Measurements from ENCODE around the gene UBE3C.
"Not testable (repeated sequence)": the region's sequence is repeated elsewhere in the genome, so short reads cannot be mapped to it uniquely, and the experiment has no call there.

UBE3C gene

DNA sequence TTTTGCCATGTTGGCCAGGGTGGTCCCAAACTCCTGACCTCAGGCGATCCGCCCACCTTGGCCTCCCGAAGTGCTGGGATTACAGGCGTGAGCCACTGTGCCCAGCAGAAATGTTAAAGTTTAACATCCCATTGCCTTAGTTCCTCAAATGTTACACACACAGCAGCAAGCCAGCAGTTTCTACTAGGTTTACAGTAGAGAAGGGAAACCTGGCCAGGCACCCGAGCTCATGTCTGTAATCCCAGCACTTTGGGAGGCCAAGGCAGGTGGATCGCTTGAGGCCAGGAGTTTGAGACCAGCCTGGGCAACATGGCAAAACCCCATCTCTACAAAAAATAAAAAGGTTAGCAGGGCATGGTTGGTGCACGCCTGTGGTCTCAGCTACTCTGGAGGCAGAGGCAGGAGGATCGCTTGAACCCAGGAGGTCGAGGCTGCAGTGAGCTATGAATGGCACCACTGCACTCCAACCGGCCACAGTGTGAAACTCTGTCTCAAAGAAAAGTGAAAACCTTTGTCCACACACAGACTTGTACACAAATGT, 135.4 kb downstream of the UBE3C start:
- DNase-seq = not testable (repeated sequence)

GRCh38 chr7:157274991-157275427, 136.3 kb downstream of the UBE3C start:
- DNase-seq = no peak

DNA sequence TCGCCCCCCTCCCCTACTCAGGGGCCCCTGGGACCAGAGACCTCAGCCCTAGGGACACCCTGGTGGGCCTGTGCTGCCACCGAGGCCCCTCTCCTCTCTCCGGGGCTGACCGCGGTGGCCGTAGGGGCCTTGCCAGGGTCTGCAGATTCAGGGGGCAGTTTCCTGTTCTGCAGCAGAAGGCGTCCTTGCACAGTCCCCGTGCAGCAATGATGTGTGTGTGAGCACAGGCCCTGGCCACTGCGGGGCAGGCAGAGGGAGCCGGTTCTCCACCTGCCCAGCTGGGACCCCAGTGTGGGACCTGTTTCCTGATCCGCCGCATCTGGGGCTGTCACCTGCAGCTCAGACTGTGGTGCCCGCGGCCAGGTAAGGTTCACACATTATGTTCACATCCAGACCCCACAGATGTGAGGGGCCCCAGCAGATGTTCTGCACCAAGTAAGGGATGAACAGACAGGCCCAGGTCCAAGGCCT, 137.4 kb downstream of the UBE3C start:
- DNase-seq = no peak

- DNase-seq = peak; percentile 41
Measured at GRCh38 chr7:157276731-157277562, 138.2 kb downstream of the UBE3C start.

DNA sequence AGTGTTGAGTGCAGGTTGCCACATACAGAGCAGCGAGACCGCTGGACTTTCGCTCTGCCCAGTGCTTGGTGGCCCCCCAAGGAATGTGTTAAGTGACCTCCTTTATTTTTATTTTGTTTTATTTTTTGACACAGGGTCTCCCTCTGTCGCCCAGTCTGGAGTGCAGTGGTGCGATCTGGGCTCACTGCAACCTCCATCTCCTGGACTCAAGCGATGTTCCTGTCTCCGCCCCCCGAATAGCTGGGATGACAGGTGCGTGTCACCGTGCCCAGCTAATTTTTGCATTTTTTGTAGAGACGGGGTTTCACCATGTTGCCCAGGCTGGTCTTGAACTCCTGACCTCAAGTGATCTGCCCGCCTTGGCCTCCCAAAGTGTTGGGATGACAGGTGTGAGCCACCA, 138.8 kb downstream of the UBE3C start:
- not testable (repeated sequence) for DNase-seq

DNA sequence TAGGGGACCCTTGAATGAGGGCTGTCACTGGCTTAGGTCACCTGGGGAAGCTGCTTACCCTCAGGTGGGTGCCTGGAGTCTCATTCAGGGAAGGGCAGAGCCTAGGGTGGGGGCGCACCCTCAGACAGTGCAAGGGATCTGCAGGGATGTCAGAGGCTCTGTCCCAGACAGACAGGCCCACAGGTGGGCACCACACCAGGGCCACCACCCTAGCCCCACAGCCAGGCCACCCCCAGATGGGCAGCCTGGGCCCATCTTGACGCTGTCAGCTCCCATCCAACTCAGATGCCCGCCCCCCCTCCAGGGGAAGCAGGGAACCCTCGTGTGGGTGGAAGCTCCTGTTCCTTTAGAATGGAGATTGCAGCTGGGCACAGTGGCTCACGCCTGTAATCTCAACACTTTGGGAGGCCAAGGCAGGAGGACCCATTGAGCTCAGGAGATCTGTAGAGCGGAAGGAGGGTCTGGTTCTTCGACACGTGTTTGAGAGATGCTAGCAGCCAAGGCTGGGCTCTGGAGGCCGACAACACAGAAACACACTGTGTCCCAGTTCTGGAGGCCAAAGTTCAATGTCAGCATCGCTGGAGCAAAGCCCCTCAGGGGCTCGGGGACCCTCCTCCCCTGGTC, 139.6 kb downstream of the UBE3C start:
- DNase-seq = no peak

DNA sequence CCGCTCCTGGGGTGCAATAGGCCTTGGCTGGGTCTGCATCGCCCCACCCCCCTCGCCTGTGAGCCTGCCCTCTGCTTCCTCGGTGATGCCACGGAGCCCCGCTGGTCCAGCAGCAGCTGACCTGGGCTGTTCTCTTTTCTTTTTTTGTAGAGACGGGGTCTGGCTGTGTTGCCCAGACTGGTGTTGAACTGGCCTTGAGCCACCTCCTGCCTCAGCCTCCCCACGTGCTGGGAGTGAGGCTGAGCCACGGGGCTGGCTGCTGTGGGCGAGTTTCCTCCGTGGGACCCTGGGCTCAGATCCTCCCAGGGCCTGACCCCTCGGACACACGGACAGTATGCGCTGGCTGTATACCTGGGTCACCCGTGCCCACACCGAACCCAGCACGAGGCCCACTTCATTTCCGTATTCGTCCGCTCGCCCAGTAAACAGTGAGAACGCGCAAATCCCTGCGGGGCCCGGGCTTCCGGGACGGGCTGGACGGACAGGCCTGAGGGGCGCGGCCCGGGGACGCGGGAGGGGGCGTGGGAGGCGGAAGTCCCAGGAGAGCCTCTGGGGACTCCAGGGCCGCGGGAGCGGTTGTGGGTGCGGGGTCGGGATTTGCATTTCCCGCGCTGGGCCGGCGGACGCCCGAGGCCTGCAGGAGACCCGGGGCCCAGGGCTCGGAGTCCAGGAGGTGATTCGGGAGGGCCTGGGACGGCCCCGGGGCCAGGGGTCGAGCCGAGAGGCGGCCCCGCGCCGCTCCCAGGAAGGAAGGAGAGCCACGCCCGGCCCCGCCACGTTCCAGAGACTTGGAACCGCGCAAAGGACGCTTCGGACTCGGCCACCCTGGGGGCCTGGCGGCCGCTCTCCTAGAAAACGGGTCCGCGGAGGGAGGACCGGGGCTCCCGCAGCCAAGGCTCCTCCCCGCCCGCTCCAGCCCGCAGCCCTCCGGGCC, 140.3 kb downstream of the UBE3C start:
- DNase-seq = no peak

- DNase-seq = no peak
Measured at GRCh38 chr7:157279741-157280215, 141.1 kb downstream of the UBE3C start.

GRCh38 chr7:157280216-157280841, 141.6 kb downstream of the UBE3C start:
- DNase-seq = no peak

GRCh38 chr7:157281221-157281998, 142.7 kb downstream of the UBE3C start:
- no peak for DNase-seq

- no peak for DNase-seq
Measured at GRCh38 chr7:157282141-157282801, 143.5 kb downstream of the UBE3C start.

DNA sequence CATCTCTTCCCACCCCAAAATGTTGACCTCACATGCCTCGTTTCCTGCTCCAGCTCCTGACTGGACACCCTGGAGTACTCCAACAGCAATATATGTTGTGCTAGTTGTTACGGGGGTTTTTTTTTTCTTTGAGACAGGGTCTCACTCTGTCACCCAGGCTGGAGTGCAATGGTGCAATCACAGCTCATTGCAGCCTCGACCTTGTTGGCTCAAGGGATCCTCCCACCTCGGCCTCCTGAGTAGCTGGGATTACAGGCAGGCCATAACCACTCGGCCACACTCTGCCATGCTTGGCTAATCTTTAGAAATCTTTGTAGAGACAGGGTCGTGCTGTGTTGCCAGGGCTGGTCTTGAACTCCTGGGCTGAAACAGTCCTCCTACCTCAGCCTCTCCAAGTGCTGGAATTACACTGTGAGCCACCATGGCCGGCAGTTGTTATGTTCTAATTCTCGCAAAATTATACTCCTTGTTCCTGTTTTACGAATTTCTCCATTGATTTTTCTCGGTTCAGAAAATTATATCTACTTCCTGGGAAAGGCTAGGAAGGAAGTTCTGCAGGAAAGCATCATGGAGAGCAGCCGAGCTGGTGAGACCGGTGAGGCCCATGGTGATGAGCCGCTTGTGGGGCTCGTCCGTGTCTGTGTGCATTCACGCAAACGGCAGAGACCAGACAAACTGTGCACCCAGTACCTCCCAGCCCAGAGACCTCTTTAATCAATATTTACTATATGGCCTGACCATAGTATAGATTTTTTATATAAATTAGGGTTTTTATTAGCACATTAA, 145.7 kb downstream of the UBE3C start:
- no peak for DNase-seq

DNA sequence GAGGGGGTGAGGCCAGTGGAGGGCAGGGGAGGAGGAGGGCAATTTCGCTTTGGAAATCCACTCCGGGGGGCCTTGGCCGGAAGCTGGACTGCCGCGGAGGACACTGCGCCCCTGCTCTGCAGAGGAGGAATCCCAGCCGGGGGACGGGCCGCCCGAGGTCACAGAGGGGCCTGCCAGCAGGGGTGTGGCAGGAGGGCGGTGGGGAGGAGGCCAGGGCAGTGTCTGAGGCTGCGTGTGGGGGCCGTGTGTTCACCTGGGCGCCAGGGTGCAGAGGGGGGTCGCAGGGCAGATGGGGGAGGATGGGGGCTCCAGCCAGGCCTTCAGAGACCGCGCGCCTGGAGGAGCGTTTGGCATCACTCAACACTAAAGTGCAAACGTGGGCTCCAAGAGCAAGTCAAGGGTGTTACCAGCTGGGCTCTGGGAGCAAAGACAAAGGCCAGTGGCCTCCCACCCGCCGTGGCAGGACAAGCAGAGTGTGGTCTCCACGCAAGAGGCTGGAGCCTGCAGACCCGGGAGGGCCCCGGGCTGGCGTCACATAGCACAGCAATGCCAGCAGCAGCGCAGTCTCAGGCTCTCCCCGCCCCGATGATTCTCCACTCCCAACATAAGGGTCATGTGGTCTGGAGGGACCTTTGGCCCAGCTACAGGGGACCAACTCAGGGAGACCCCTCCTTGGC, 152.8 kb downstream of the UBE3C start:
- no peak for DNase-seq

- DNase-seq = no peak
Measured at GRCh38 chr7:157292258-157292657, 153.5 kb downstream of the UBE3C start.

DNA sequence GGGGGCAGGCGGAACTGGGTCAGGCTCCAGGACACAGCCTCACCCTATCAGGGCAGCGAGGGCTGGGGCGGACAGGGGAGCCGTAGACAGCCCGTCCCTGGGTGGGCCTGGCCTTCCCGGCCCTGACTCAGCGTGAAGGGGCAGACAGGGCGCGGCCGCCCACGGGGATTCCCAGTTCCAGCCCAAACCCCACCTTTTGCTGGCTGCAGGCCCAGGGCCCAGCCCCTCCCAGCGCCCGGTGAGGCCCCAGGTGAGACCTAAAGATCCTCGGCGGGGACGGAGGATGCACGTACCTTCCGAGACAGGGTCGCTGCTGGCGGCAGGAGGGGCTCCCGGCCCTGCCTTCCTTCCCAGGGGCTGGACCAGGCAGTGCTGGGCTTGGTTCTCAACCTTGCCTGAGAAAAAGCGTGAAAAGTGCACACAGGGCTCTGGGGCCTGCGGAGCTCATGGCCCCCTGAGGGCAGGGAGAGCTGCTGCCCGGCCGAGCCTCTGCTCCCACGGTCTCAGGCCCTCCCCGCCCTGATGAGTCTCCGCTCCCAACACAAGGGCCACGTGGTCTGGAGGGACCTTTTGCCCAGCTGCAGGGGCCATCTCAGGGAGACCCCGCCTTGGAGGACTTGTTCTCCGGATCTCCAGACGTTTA, 154.2 kb downstream of the UBE3C start:
- no peak for DNase-seq

- no peak for DNase-seq
Measured at GRCh38 chr7:157293413-157293788, 154.7 kb downstream of the UBE3C start.

GRCh38 chr7:157294773-157295172, 156.0 kb downstream of the UBE3C start:
- DNase-seq = no peak

GRCh38 chr7:157295338-157295737, 156.6 kb downstream of the UBE3C start:
- DNase-seq = no peak

GRCh38 chr7:157297185-157297584, 158.5 kb downstream of the UBE3C start:
- DNase-seq = no peak

All from NCI-H1105 treated with DMSO at 0.1 percent for 48 hours (cell line).